Type B pancreatic cell (in vitro differentiated cells): ENCODE data around the gene TMEM217. TPM values are rescaled to one million over a fixed set of nuclear protein-coding genes. Genes with fewer than 3 reads are reported as not detected.

ENCODE experiments used
- DNase-seq: peaks from one replicate; pipeline ENCODE4 v3.0.0; 2021; ENCODE audit warnings: mixed read lengths; ENCODE audit not compliant: unreplicated experiment; ENCODE audit errors: extremely low spot score
- H3K27ac Mint-ChIP-seq: 2 replicates; pipeline ENCODE4 v1.8.0; 2021; ENCODE audit warnings: mild to moderate bottlenecking, mixed read lengths
- H3K27me3 Mint-ChIP-seq: 2 replicates; pipeline ENCODE4 v1.8.0; 2021; ENCODE audit warnings: mixed read lengths
- H3K36me3 Mint-ChIP-seq: 2 replicates; pipeline ENCODE4 v1.8.0; 2021; ENCODE audit warnings: mixed read lengths
- H3K4me1 Mint-ChIP-seq: one replicate; pipeline ENCODE4 v1.8.0; 2021; ENCODE audit warnings: mixed read lengths; ENCODE audit not compliant: unreplicated experiment
- H3K4me3 Mint-ChIP-seq: 2 replicates; pipeline ENCODE4 v1.8.0; 2021; ENCODE audit warnings: mild to moderate bottlenecking, mixed read lengths
- H3K9me3 Mint-ChIP-seq: 2 replicates; pipeline ENCODE4 v1.8.0; 2021; ENCODE audit warnings: mixed read lengths
- total RNA-seq: library from RNA; stranded (reverse); gene quantifications from 2 replicates; pipeline ENCODE4 v1.2.1, GENCODE V29; 2021; ENCODE audit warnings: low replicate concordance
- TF ChIP-seq, protein P1 (sequence below): fragments of 200-600 bp; sonication (generic); conservative IDR thresholded peaks from 2 replicates; pipeline ENCODE4 v1.5.0; 2021; ENCODE audit warnings: antibody characterized with exemption, mild to moderate bottlenecking

The TMEM217 gene
- total RNA-seq, 1 donor from 2014 or later, result 1.1 TPM

DNA sequence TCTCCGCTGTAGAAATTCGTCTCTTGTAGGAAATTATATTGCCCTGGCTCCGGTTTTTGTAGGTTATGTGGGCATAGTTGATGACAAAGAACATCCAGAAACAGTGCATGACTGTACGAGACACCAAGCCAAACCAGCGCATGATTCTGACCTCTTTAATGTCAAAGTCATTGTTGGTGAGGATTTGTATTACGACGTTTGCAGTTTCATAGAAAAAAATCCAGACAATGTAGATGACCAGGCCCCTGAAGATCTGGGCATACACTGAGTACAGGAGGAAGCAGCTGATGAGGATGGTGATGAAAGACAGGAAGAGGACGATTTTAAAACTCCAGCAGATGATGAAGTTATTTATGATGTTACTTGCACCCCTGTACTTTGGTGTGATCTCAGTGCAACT, 39.4 kb downstream of the TMEM217 start:
- peaks cover 13% of the 10 kb centered on the region for H3K4me1 Mint-ChIP-seq
- H3K9me3 Mint-ChIP-seq, result no peaks in the 10 kb centered on the region
- no peak for DNase-seq
- TF ChIP-seq, protein P1, sequence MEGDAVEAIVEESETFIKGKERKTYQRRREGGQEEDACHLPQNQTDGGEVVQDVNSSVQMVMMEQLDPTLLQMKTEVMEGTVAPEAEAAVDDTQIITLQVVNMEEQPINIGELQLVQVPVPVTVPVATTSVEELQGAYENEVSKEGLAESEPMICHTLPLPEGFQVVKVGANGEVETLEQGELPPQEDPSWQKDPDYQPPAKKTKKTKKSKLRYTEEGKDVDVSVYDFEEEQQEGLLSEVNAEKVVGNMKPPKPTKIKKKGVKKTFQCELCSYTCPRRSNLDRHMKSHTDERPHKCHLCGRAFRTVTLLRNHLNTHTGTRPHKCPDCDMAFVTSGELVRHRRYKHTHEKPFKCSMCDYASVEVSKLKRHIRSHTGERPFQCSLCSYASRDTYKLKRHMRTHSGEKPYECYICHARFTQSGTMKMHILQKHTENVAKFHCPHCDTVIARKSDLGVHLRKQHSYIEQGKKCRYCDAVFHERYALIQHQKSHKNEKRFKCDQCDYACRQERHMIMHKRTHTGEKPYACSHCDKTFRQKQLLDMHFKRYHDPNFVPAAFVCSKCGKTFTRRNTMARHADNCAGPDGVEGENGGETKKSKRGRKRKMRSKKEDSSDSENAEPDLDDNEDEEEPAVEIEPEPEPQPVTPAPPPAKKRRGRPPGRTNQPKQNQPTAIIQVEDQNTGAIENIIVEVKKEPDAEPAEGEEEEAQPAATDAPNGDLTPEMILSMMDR, result no peak
- H3K27me3 Mint-ChIP-seq, result peaks cover 3% of the 10 kb centered on the region
- H3K27ac Mint-ChIP-seq, result no peak overlapping the region
- H3K36me3 Mint-ChIP-seq, result no peaks in the 10 kb centered on the region
- no peak overlapping the region for H3K4me3 Mint-ChIP-seq

DNA sequence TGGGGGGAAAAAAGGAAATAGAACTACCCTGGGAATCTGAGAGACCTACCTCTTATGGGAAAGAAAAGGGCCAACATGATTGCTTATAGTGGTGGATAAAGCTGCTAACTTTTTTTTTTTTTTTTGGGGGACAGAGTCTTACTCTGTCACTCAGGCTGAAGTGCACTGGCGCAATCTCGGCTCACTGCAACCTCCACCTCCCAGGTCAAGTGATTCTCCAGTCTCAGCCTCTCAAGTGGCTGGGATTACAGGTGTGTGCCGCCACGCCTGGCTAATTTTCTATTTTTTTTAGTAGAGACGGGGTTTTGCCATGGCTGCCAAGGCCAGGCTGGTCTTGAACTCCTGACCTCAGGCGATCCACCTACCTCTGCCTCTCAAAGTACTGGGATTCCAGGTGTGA, 39.9 kb downstream of the TMEM217 start:
- H3K27me3 Mint-ChIP-seq, result peaks cover 3% of the 10 kb centered on the region
- no peak for DNase-seq
- no peak overlapping the region for H3K27ac Mint-ChIP-seq
- H3K4me1 Mint-ChIP-seq, result peaks cover 12% of the 10 kb centered on the region
- no peak overlapping the region for H3K4me3 Mint-ChIP-seq
- no peaks in the 10 kb centered on the region for H3K36me3 Mint-ChIP-seq
- TF ChIP-seq, protein P1, result no peak
- H3K9me3 Mint-ChIP-seq, result no peaks in the 10 kb centered on the region

DNA sequence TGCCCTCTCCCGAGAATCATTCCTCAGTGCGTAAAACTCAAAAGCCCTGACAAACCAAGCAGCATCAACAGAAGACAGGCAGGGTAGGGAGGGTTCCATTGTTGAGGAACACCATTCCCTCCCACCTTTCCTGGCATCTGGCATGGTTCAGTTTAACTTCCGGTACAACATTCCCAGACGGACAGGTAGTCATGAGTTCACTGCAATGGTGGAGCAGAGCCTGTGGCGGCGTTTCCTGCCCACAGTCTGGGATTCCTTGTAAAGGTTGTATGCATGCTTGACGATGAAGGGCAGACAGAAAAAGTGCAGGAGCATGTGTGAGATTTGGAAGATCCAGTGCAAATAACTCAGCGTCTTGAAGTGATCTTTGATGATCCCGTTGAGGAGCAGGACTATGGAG, 45.7 kb downstream of the TMEM217 start:
- Mint-ChIP-seq H3K9me3 (no peaks in the 10 kb centered on the region), H3K27me3 (peaks cover 13% of the 10 kb centered on the region), H3K36me3 (no peaks in the 10 kb centered on the region), H3K27ac (no peak overlapping the region), H3K4me1 (peaks cover 6% of the 10 kb centered on the region), H3K4me3 (no peak overlapping the region)
- TF ChIP-seq, protein P1, result no peak
- DNase-seq, result no peak

DNA sequence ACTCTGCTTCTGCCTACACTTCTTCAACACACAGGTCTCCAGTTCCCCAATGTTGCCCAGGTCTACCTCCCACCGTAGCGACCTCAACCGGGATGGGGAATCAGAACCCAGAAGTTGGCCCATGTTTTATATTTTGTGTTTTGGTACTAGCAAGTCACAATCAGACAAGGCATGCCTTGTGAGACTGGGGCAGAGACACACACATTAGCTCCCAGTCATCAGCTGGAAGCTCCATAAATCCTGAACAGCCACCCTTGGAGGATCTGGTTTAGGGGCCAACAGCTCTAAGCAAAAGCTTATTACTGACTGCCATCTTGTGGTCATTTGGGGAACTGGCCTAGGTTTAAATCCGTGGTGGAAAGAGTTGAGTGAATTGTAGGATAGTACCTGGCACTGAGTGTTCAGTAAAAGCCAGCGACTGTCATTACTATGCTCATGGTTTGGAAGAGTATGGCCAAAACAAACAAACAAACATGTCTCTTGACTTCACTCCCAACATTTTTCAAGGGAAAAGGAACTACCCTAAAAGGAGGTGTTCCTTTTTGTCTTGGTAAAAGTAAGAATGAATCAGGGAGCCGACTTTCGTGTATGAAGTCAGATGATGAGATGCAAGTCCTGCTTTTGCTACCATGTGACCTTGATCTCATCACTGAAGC, 47.5 kb downstream of the TMEM217 start:
- TF ChIP-seq, protein P1, result peak; percentile 97
- H3K4me1 Mint-ChIP-seq, result peaks cover 6% of the 10 kb centered on the region
- H3K9me3 Mint-ChIP-seq, result no peaks in the 10 kb centered on the region
- no peaks in the 10 kb centered on the region for H3K36me3 Mint-ChIP-seq
- H3K27ac Mint-ChIP-seq, result no peak overlapping the region
- no peak overlapping the region for H3K4me3 Mint-ChIP-seq
- peak; percentile 76 for DNase-seq
- H3K27me3 Mint-ChIP-seq, result peaks cover 11% of the 10 kb centered on the region

DNA sequence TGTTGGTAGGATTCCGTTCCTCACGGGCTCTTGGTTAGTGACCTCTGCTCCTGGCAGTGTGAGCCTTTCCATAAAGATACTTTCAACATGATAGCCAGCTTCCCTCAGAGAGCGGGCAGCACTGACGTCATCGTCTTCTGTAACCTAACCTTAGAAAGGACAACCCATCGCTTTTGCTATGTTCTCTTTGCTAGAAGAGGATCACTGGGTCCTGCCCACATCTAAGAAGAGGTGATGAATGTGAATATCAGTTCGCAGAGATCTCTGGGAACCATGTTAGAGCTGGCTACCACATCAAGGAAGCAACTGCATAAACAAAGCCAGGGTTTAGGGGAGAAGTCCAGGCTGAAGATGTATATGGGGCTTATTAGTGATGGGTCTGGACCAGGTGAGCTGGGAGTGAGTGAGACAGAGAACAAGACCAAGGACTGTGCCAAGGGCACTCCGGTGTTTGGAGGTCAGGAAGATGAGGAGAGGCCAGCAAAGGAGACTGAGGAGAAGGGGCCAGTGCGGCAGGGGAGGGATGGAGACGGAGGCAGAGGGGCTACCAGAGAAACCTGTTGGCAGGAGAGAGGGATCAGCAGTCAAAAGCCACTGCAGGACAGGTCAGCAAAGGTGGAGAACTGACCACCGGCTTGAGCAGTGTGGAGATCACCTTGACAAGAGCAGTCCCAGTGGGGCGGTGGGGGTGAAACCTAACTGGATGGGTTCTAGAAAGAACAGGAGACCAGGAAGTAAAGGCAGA, 48.3 kb downstream of the TMEM217 start:
- Mint-ChIP-seq H3K27ac (no peak overlapping the region), H3K9me3 (no peaks in the 10 kb centered on the region), H3K27me3 (peaks cover 10% of the 10 kb centered on the region), H3K4me1 (peaks cover 6% of the 10 kb centered on the region), H3K4me3 (no peak overlapping the region), H3K36me3 (no peaks in the 10 kb centered on the region)
- DNase-seq, result no peak
- TF ChIP-seq, protein P1, result no peak
